ENCODE measurements around the gene ICOS. TPM values are rescaled to one million over a fixed set of nuclear protein-coding genes. Genes with fewer than 3 reads are reported as not detected.
"Not testable (repeated sequence)": the region's sequence is repeated elsewhere in the genome, so short reads cannot be mapped to it uniquely, and the experiment has no call there.

Gene ICOS
- total RNA-seq, 1 donor from 2014 or later = 2.1 TPM

DNA sequence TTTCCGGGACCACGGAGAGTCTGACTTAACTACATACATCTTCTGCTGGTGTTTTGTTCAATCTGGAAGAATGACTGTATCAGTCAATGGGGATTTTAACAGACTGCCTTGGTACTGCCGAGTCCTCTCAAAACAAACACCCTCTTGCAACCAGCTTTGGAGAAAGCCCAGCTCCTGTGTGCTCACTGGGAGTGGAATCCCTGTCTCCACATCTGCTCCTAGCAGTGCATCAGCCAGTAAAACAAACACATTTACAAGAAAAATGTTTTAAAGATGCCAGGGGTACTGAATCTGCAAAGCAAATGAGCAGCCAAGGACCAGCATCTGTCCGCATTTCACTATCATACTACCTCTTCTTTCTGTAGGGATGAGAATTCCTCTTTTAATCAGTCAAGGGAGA is 23.1 kb downstream of the ICOS start:
- H3K9me3 ChIP-seq = no peaks in the 10 kb centered on the region
- intact Hi-C loops (cut with DNase I) = no loop called here
- no peak overlapping the region for H3K27ac ChIP-seq
- no peak overlapping the region for H3K4me3 ChIP-seq
- H3K36me3 ChIP-seq = no peaks in the 10 kb centered on the region
- no peaks in the 10 kb centered on the region for H3K27me3 ChIP-seq
- TF ChIP-seq, protein P1, sequence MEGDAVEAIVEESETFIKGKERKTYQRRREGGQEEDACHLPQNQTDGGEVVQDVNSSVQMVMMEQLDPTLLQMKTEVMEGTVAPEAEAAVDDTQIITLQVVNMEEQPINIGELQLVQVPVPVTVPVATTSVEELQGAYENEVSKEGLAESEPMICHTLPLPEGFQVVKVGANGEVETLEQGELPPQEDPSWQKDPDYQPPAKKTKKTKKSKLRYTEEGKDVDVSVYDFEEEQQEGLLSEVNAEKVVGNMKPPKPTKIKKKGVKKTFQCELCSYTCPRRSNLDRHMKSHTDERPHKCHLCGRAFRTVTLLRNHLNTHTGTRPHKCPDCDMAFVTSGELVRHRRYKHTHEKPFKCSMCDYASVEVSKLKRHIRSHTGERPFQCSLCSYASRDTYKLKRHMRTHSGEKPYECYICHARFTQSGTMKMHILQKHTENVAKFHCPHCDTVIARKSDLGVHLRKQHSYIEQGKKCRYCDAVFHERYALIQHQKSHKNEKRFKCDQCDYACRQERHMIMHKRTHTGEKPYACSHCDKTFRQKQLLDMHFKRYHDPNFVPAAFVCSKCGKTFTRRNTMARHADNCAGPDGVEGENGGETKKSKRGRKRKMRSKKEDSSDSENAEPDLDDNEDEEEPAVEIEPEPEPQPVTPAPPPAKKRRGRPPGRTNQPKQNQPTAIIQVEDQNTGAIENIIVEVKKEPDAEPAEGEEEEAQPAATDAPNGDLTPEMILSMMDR (IDR thresholded peaks at IDR 0.05) = no peak
- DNase-seq = no peak
- no peaks in the 10 kb centered on the region for H3K4me1 ChIP-seq
- ATAC-seq = no peak

DNA sequence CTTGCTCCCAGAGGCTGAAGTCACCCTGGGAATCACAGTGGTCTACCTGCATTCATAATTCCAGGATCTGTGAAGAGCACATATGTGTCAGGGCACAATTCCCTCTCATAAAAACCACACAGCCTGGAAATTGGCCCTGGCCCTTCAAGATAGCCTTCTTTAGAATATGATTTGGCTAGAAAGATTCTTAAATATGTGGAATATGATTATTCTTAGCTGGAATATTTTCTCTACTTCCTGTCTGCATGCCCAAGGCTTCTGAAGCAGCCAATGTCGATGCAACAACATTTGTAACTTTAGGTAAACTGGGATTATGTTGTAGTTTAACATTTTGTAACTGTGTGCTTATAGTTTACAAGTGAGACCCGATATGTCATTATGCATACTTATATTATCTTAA is 24.2 kb downstream of the ICOS start:
- H3K27ac ChIP-seq = no peak overlapping the region
- ATAC-seq (no peak), DNase-seq (no peak)
- H3K36me3 ChIP-seq = no peaks in the 10 kb centered on the region
- no peaks in the 10 kb centered on the region for H3K4me1 ChIP-seq
- H3K27me3 ChIP-seq = no peaks in the 10 kb centered on the region
- intact Hi-C loops (cut with DNase I) = no loop called here
- no peak overlapping the region for H3K4me3 ChIP-seq
- no peaks in the 10 kb centered on the region for H3K9me3 ChIP-seq
- TF ChIP-seq, protein P1 (IDR thresholded peaks at IDR 0.05) = no peak

DNA sequence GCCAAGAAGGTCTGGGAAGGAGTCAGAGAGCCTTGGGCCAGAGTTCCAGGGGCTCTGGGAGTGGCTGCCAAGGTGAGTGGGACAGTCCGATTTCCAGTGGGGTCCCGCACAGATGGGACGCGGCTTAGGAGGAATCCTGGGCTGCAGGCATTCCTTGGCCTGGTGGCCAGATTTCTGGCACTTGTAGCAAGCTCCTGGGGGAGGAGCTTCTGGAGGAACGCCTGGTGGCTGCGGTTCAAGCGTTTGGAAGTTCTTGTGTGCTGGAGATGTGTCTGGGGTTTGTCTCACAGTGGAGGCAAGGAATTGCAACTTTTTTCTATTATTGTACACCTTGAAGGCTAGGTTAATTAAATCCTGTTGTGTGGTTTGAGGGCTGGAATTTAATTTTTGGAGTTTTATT is 28.6 kb downstream of the ICOS start:
- H3K9me3 ChIP-seq; H3K36me3 ChIP-seq; H3K27ac ChIP-seq; H3K27me3 ChIP-seq; intact Hi-C loops (cut with DNase I); H3K4me1 ChIP-seq; ATAC-seq; H3K4me3 ChIP-seq; DNase-seq: not testable (repeated sequence)

DNA sequence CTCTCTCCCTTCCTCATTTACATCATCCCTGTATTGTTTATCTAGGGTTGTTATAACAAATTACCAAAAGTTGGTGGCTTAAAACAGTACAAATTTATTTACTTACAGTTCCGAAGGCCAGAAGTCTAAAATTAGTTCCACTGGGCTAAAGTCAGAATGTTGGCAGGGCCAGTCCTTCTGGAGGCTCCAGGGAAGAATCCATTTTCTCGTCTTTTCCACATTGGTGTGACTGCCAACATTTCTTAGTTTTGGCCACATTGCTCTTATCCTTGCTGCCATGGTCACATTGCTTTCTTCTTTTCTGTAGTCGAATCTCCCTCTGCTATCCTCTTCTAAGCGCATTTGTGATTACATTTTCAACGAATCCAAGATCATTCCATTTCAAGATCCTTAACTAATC is 34.7 kb downstream of the ICOS start:
- no peak for ATAC-seq
- Histone ChIP-seq H3K36me3 (no peaks in the 10 kb centered on the region), H3K4me3 (no peak overlapping the region), H3K27me3 (no peaks in the 10 kb centered on the region), H3K4me1 (no peaks in the 10 kb centered on the region), H3K9me3 (no peaks in the 10 kb centered on the region), H3K27ac (no peak overlapping the region)
- TF ChIP-seq, protein P1 (IDR thresholded peaks at IDR 0.05) = no peak
- DNase-seq = no peak
- intact Hi-C loops (cut with DNase I) = no loop called here

DNA sequence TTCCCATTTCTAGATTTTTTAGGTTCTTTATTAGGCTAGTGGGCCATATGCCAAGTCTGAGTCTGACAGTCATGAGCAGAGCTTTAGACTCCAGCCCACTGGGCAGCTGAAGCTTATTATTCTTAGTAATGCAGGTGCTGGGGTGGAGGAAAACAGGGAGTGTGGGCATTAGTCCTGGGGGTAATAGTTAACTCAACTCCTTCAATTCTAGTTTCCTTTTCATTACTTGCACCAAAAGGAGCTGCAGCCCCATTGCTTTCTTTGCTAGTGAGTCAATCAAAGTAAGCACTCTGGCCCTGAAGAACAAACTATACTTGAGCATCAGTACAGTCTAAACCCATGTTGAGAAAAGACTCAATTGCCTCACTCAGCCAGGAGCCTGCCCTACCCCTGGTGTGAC is 35.5 kb downstream of the ICOS start:
- ATAC-seq (no peak), DNase-seq (no peak)
- Histone ChIP-seq H3K4me1 (no peaks in the 10 kb centered on the region), H3K9me3 (no peaks in the 10 kb centered on the region), H3K27me3 (no peaks in the 10 kb centered on the region), H3K4me3 (no peak overlapping the region), H3K27ac (no peak overlapping the region), H3K36me3 (no peaks in the 10 kb centered on the region)
- intact Hi-C loops (cut with DNase I) = no loop called here
- TF ChIP-seq, protein P1 (IDR thresholded peaks at IDR 0.05) = no peak

DNA sequence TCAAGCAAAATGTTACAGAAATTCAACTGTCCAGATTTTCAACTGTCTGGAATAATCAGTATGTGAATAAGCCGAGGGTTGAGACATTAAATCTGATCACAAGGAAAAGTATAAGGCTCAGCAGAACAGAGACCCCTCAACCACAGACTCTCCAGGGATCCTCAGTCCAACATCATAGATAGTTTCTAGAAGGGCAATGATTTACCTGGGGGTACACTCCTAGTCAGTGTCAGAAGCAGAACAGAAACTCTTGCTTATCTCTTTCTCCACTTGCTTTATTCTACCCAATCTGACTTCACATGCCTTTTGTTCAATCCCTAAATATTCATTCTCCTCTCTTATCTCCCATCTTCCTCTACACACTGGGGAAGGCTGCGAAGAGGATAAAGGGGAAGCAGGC is 36.4 kb downstream of the ICOS start:
- DNase-seq (no peak), ATAC-seq (no peak)
- TF ChIP-seq, protein P1 (IDR thresholded peaks at IDR 0.05) = no peak
- Histone ChIP-seq H3K4me1 (no peaks in the 10 kb centered on the region), H3K36me3 (no peaks in the 10 kb centered on the region), H3K9me3 (no peaks in the 10 kb centered on the region), H3K27me3 (no peaks in the 10 kb centered on the region), H3K4me3 (no peak overlapping the region), H3K27ac (no peak overlapping the region)
- intact Hi-C loops (cut with DNase I) = no loop called here

Measured in upper lobe of right lung (tissue), 1 donor.